Left lung (tissue), 10 donors: ENCODE results near the gene SYDE2. TPM values are rescaled to one million over a fixed set of nuclear protein-coding genes. Genes with fewer than 3 reads are reported as not detected.

ENCODE experiments used
- ATAC-seq: fragments of 200-7000 bp; cut with Tn5 transposase; one replicate; pipeline ENCODE4 v1.9.1; 2020; ENCODE audit warnings: moderate library complexity
- DNase-seq, 4 donors: peaks; one replicate each; pipeline ENCODE4 v3.0.0-alpha.2; 2013 to 2020
- H3K27ac ChIP-seq, 2 donors: fragments of 200-600 bp; sonication (generic) in 1 of 2; one replicate each; pipeline versions ENCODE4 v1.5.0 to v1.8.0; 2020 to 2021
- H3K27me3 ChIP-seq, 2 donors: fragments of 200-600 bp; sonication (generic) in 1 of 2; one replicate each; pipeline versions ENCODE4 v1.5.0 to v1.8.0; 2020 to 2021
- H3K36me3 ChIP-seq, 2 donors: fragments of 200-600 bp; sonication (generic) in 1 of 2; one replicate each; pipeline versions ENCODE4 v1.5.0 to v1.8.0; 2020 to 2021
- H3K4me1 ChIP-seq, 2 donors: fragments of 200-600 bp; one replicate each; pipeline ENCODE4 v1.8.0; 2021
- H3K4me3 ChIP-seq, 2 donors: fragments of 200-600 bp; sonication (generic) in 1 of 2; one replicate each; pipeline versions ENCODE4 v1.5.0 to v1.8.0; 2020 to 2021; ENCODE audit warnings: mild to moderate bottlenecking in 1 of 2
- H3K9me3 ChIP-seq, 2 donors: fragments of 200-600 bp; sonication (generic) in 1 of 2; one replicate each; pipeline versions ENCODE4 v1.5.0 to v1.8.0; 2020 to 2021
- intact Hi-C, 2 donors: fragments of 100-400 bp; cut with DNase I; formaldehyde crosslinking; loops; one replicate each; pipeline versions ENCODE4 v1.11.2 to v1.14.2; 2022
- polyA plus RNA-seq, 6 donors: library from polyadenylated mRNA; unstranded; fragments of 120-200 nt; gene quantifications; one replicate each; pipeline ENCODE4 v1.2.1, GENCODE V29; 2013; ENCODE audit not compliant: insufficient read length in 6 of 6
- total RNA-seq, 2 donors: library from RNA; stranded (reverse); fragmentation: NEBNext Ultra II Directional; extraction: Animal tissue kit (Norgen Biotek cat#: 25700); gene quantifications; one replicate each; pipeline ENCODE4 v1.2.1, GENCODE V29; 2021
- TF ChIP-seq, protein P1 (sequence below), 2 donors: fragments of 200-600 bp; sonication (generic) in 1 of 2; IDR thresholded peaks; one replicate each; pipeline versions ENCODE4 v1.5.0 to v1.8.0; 2021; ENCODE audit warnings: antibody characterized with exemption in 2 of 2
- donor health status: DM: no; HTN: yes; CAD: no.
- donor health status: DM: no; HTN: no; CAD: no.

Gene SYDE2
- total and polyA plus RNA-seq, 8 donors = 11.1 to 18.2 (median 14.2) TPM

- intact Hi-C loops = no loop called here
- peak; percentile 34 for ATAC-seq
- H3K4me3 ChIP-seq = no peak overlapping the region
Observed at GRCh38 chr1:85230305-85230977, 29.6 kb upstream of the SYDE2 start.

GRCh38 chr1:85229574-85230097, 28.8 kb upstream of the SYDE2 start:
- TF ChIP-seq, protein P1, sequence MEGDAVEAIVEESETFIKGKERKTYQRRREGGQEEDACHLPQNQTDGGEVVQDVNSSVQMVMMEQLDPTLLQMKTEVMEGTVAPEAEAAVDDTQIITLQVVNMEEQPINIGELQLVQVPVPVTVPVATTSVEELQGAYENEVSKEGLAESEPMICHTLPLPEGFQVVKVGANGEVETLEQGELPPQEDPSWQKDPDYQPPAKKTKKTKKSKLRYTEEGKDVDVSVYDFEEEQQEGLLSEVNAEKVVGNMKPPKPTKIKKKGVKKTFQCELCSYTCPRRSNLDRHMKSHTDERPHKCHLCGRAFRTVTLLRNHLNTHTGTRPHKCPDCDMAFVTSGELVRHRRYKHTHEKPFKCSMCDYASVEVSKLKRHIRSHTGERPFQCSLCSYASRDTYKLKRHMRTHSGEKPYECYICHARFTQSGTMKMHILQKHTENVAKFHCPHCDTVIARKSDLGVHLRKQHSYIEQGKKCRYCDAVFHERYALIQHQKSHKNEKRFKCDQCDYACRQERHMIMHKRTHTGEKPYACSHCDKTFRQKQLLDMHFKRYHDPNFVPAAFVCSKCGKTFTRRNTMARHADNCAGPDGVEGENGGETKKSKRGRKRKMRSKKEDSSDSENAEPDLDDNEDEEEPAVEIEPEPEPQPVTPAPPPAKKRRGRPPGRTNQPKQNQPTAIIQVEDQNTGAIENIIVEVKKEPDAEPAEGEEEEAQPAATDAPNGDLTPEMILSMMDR (IDR thresholded peaks at IDR 0.05) = no peak
- ATAC-seq = no peak
- intact Hi-C loops = no loop called here

More at GRCh38 chr1:85230305-85230977, 29.6 kb upstream of the SYDE2 start:
- Histone ChIP-seq H3K27ac (no peak overlapping the region), H3K27me3 (no peaks in the 10 kb centered on the region), H3K4me1 (no peaks in the 10 kb centered on the region), H3K36me3 (no peaks in the 10 kb centered on the region), H3K9me3 (no peaks in the 10 kb centered on the region)
- TF ChIP-seq, protein P1 (IDR thresholded peaks at IDR 0.05) = no peak
- DNase-seq = no peak

GRCh38 chr1:85228972-85229371, 28.2 kb upstream of the SYDE2 start:
- H3K27ac ChIP-seq = no peak overlapping the region
- H3K4me1 ChIP-seq = peaks cover 10 to 11% of the 10 kb centered on the region in 2 donors
- TF ChIP-seq, protein P1 (IDR thresholded peaks at IDR 0.05) = no peak
- H3K9me3 ChIP-seq = no peaks in the 10 kb centered on the region
- H3K36me3 ChIP-seq = no peaks in the 10 kb centered on the region
- H3K4me3 ChIP-seq = no peak overlapping the region
- H3K27me3 ChIP-seq = no peaks in the 10 kb centered on the region
- DNase-seq (peak in 1 of 4 donors; percentile 52), ATAC-seq (no peak)
- intact Hi-C loops = no loop called here

More at GRCh38 chr1:85229574-85230097, 28.8 kb upstream of the SYDE2 start:
- no peaks in the 10 kb centered on the region for H3K36me3 ChIP-seq
- no peaks in the 10 kb centered on the region for H3K27me3 ChIP-seq
- H3K27ac ChIP-seq = no peak overlapping the region
- no peak for DNase-seq
- no peaks in the 10 kb centered on the region for H3K9me3 ChIP-seq
- H3K4me1 ChIP-seq = peaks cover 6 to 7% of the 10 kb centered on the region in 2 donors
- no peak overlapping the region for H3K4me3 ChIP-seq

DNA sequence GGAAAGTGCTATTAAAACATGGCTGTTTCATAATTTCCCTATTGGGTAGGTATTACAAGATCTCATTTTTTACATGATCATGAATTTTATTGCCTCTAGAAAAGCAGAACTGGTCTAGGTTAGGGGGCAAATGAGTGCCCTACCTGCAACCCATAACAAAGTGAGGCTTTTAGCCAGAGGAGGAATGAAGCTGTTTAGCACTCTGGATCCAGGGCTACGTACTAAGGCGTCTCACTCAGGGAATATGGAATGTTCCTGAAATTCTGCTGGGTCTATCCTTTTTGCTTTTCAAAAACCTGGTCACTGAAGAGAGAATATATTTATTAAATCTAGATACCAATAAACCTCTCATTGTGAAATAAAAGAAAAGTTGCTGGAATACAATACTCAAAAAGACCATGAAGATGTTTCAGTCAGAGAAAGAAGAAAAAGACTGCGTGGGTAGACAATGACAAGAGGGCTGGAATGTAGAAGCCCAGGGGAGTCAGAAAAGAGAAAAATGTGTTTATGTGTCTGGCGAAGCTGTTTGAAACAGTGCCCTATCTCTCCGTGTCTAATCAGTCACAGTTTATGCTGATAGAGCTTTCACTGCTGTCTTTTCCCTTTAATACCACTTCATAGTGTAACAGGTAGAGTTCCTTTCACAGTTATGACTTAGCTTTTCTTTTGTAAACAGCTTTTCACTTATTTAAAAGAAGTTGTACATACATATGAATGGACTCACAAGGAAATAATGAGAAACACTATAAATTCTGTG, 25.0 kb upstream of the SYDE2 start:
- DNase-seq (no peak), ATAC-seq (peak; percentile 48)
- intact Hi-C loops = no loop called here
- Histone ChIP-seq H3K9me3 (no peaks in the 10 kb centered on the region), H3K4me1 (peaks cover 10 to 11% of the 10 kb centered on the region in 2 donors), H3K27ac (peak overlapping the region in 1 of 2 donors; percentile 60), H3K27me3 (no peaks in the 10 kb centered on the region), H3K4me3 (no peak overlapping the region), H3K36me3 (no peaks in the 10 kb centered on the region)
- TF ChIP-seq, protein P1 (IDR thresholded peaks at IDR 0.05) = no peak
